HCT116 (cell line): Measurements from ENCODE around the gene LIM2. TPM values are rescaled to one million over a fixed set of nuclear protein-coding genes. Genes with fewer than 3 reads are reported as not detected.

Experiments
- ATAC-seq: fragments of 200-7000 bp; cut with Tn5 transposase; 2 replicates; pipeline ENCODE4 v1.9.1; 2020; ENCODE audit warnings: mild to moderate bottlenecking, moderate library complexity
- BruUV-seq: library from RNA; stranded (reverse); fragments of 400-500 nt; replicated peaks from 2 replicates; lab custom pipeline; 2021; lab: Mats Ljungman, UMichigan
- CTCF ChIA-PET: fragments of 300-600 bp; sonication (Branson Sonifier 250); formaldehyde crosslinking; loops from one replicate; lab custom pipeline; 2021; ENCODE audit warnings: antibody characterized with exemption; lab: Charles Lee
- POLR2A ChIA-PET: fragments of 300-600, 350-600 bp; sonication (Branson Sonifier 250); formaldehyde crosslinking; loops from one replicate; lab custom pipeline; 2021; ENCODE audit warnings: antibody characterized with exemption; lab: Charles Lee
- RAD21 ChIA-PET, 2 experiments: fragments of 300-600 bp; sonication (Branson Sonifier 250); formaldehyde crosslinking; loops; one replicate each; lab custom pipeline; 2023; ENCODE audit warnings: low total read pairs in 2 of 2; ENCODE audit not compliant: uncharacterized antibody in 2 of 2, unreplicated experiment in 2 of 2, low non-redundant PET in 1 of 2; lab: Charles Lee
- DNase-seq: peaks from one replicate; pipeline ENCODE4 v3.0.0-alpha.2; 2010; ENCODE audit warnings: low read depth, low spot score
- H2AFZ ChIP-seq: fragments of 200-600 bp; shearing (Covaris generic), sonication (generic); 2 replicates; pipeline ENCODE4 v1.6.1; 2017; ENCODE audit warnings: low read depth, mixed run types, mixed read lengths, antibody characterized with exemption, low read length; ENCODE audit not compliant: poor library complexity, severe bottlenecking
- H3K27ac ChIP-seq: 2 replicates; pipeline ENCODE4 v1.5.1; 2012; ENCODE audit warnings: low read depth, low read length
- H3K27me3 ChIP-seq: fragments of 200-600 bp; sonication (generic); 2 replicates; pipeline ENCODE4 v1.6.1; 2016; ENCODE audit warnings: mixed run types, low read length, mixed read lengths; ENCODE audit not compliant: insufficient read depth
- H3K36me3 ChIP-seq, 2 experiments: fragments of 200-500 bp in 1 of 2; fragments of 200-600 bp in 1 of 2; sonication (Bioruptor generic) in 1 of 2; sonication (generic) in 1 of 2; 2 replicates each; pipeline versions ENCODE4 v1.5.1 to v1.6.1; 2014 to 2016; ENCODE audit warnings: low read length in 2 of 2, inconsistent platforms in 1 of 2, mixed read lengths in 1 of 2, mixed run types in 1 of 2; ENCODE audit not compliant: insufficient read depth in 2 of 2, control insufficient read depth in 1 of 2
- H3K4me1 ChIP-seq, 2 experiments: fragments of 200-600 bp in 1 of 2; sonication (generic) in 1 of 2; 2 replicates each; pipeline versions ENCODE4 v1.5.1 to v1.6.1; 2012 to 2017; ENCODE audit warnings: low read length in 2 of 2, inconsistent platforms in 1 of 2, mild to moderate bottlenecking in 1 of 2, mixed read lengths in 1 of 2, mixed run types in 1 of 2, moderate library complexity in 1 of 2; ENCODE audit not compliant: insufficient read depth in 2 of 2, control insufficient read depth in 1 of 2
- H3K4me2 ChIP-seq: fragments of 200-600 bp; sonication (generic); 2 replicates; pipeline ENCODE4 v1.6.1; 2017; ENCODE audit warnings: mixed run types, low read length, mixed read lengths
- H3K4me3 ChIP-seq, 2 experiments: fragments of 200-600 bp in 1 of 2; sonication (generic) in 1 of 2; replicated peaks in 1 of 2; 2 replicates each; pipeline ENCODE4 v1.5.1; 2011 to 2016; ENCODE audit warnings: low read length in 2 of 2, control low read depth in 1 of 2, low read depth in 1 of 2, mild to moderate bottlenecking in 1 of 2, mixed read lengths in 1 of 2, mixed run types in 1 of 2
- H3K79me2 ChIP-seq: fragments of 200-600 bp; sonication (generic); 2 replicates; pipeline ENCODE4 v1.6.1; 2017; ENCODE audit warnings: mild to moderate bottlenecking, mixed run types, low read length, moderate library complexity, mixed read lengths; ENCODE audit not compliant: insufficient read depth
- H3K9ac ChIP-seq: fragments of 200-600 bp; sonication (generic); 2 replicates; pipeline ENCODE4 v1.6.1; 2016; ENCODE audit warnings: low read length, mixed read lengths
- H3K9me2 ChIP-seq: fragments of 200-600 bp; sonication (generic), shearing (Covaris generic); 2 replicates; pipeline ENCODE4 v1.6.1; 2017; ENCODE audit warnings: mixed run types, mild to moderate bottlenecking, moderate library complexity; ENCODE audit not compliant: insufficient read depth
- H3K9me3 ChIP-seq, 2 experiments: fragments of 200-500 bp in 1 of 2; fragments of 200-600 bp in 1 of 2; sonication (Bioruptor generic) in 1 of 2; sonication (generic) in 1 of 2; 2 replicates each; pipeline ENCODE4 v1.6.1; 2014 to 2017; ENCODE audit warnings: low read length in 2 of 2, mixed read lengths in 2 of 2, inconsistent platforms in 1 of 2, low read depth in 1 of 2, mild to moderate bottlenecking in 1 of 2, mixed run types in 1 of 2, moderate library complexity in 1 of 2; ENCODE audit not compliant: control insufficient read depth in 1 of 2, insufficient read depth in 1 of 2
- H4K20me1 ChIP-seq: fragments of 200-600 bp; sonication (generic), shearing (Covaris generic); 2 replicates; pipeline ENCODE4 v1.6.1; 2017; ENCODE audit warnings: mixed run types, mild to moderate bottlenecking, moderate library complexity; ENCODE audit not compliant: insufficient read depth
- CBX3 ChIP-seq: IDR thresholded peaks from 2 replicates; pipeline ENCODE4 v1.6.1; 2012; ENCODE audit warnings: low read depth
- CEBPB ChIP-seq: IDR thresholded peaks from 2 replicates; pipeline ENCODE4 v1.6.1; 2012; ENCODE audit warnings: low read depth
- EGR1 ChIP-seq: IDR thresholded peaks from 2 replicates; pipeline ENCODE4 v1.6.1; 2012; ENCODE audit warnings: low read depth
- ELF1 ChIP-seq: IDR thresholded peaks from 2 replicates; pipeline ENCODE4 v1.6.1; 2012; ENCODE audit warnings: low read depth, borderline replicate concordance
- EZH2 ChIP-seq: fragments of 200-600 bp; sonication (generic); IDR thresholded peaks from 2 replicates; pipeline ENCODE4 v1.6.1; 2017; ENCODE audit warnings: antibody characterized with exemption, mixed run types
- JUND ChIP-seq: IDR thresholded peaks from 2 replicates; pipeline ENCODE4 v1.6.1; 2012
- POLR2AphosphoS5 ChIP-seq: IDR thresholded peaks from 2 replicates; pipeline ENCODE4 v1.6.1; 2011; ENCODE audit warnings: mild to moderate bottlenecking, low read depth, low read length, moderate library complexity
- SIN3A ChIP-seq: IDR thresholded peaks from 2 replicates; pipeline ENCODE4 v1.6.1; 2012; ENCODE audit warnings: low read depth
- SP1 ChIP-seq: IDR thresholded peaks from 2 replicates; pipeline ENCODE4 v1.6.1; 2012; ENCODE audit warnings: low read depth
- SRF ChIP-seq: IDR thresholded peaks from 2 replicates; pipeline ENCODE4 v1.6.1; 2012; ENCODE audit warnings: low read depth
- TCF7L2 ChIP-seq: IDR thresholded peaks from 2 replicates; pipeline ENCODE4 v1.7.0; 2011; ENCODE audit warnings: borderline replicate concordance, inconsistent platforms; ENCODE audit not compliant: insufficient read depth, insufficient read length; ENCODE audit errors: extremely low read depth
- YY1 ChIP-seq: IDR thresholded peaks from 2 replicates; pipeline ENCODE4 v1.6.1; 2011; ENCODE audit warnings: low read length, low read depth, moderate library complexity, mild to moderate bottlenecking; ENCODE audit not compliant: insufficient replicate concordance; ENCODE audit errors: extremely low read depth
- ZFX ChIP-seq: fragments of 450-650 bp; IDR thresholded peaks from 2 replicates; pipeline ENCODE4 v1.6.1; 2017
- ZNF274 ChIP-seq: fragments of 200-500 bp; sonication (Bioruptor generic); IDR thresholded peaks from 2 replicates; pipeline ENCODE4 v1.6.1; 2014; ENCODE audit warnings: mild to moderate bottlenecking, low read depth, low read length, inconsistent platforms
- intact Hi-C: fragments of 100-400 bp; cut with micrococcal nuclease; formaldehyde crosslinking; loops from 2 replicates; pipeline ENCODE4 v1.10.0; 2022
- total RNA-seq: library from RNA; stranded (reverse); gene quantifications from one replicate; pipeline ENCODE4 v1.2.1, GENCODE V29; 2021; ENCODE audit not compliant: unreplicated experiment
- TF ChIP-seq, protein P1 (sequence below): IDR thresholded peaks from 2 replicates; pipeline ENCODE4 v1.6.1; 2011; ENCODE audit warnings: mild to moderate bottlenecking, low read length, moderate library complexity; ENCODE audit not compliant: insufficient replicate concordance; ENCODE audit errors: extremely low read depth
- TF ChIP-seq, protein P2 (sequence below): IDR thresholded peaks from 2 replicates; pipeline ENCODE4 v1.6.1; 2012; ENCODE audit warnings: low read depth
- TF ChIP-seq, protein P3 (sequence below): IDR thresholded peaks from 2 replicates; pipeline ENCODE4 v1.6.1; 2012
- TF ChIP-seq, protein P4 (sequence below), 3 experiments: fragments of 200-600 bp in 1 of 3; sonication (generic) in 1 of 3; IDR thresholded peaks in 2 of 3; conservative IDR thresholded peaks in 1 of 3; 2 replicates each; pipeline ENCODE4 v1.5.1; 2012 to 2017; ENCODE audit warnings: low read depth in 2 of 3, low read length in 2 of 3, antibody characterized with exemption in 1 of 3, borderline replicate concordance in 1 of 3, control low read depth in 1 of 3, mild to moderate bottlenecking in 1 of 3, mixed read lengths in 1 of 3, mixed run types in 1 of 3, moderate library complexity in 1 of 3; ENCODE audit not compliant: insufficient read depth in 1 of 3

LIM2 gene
- total RNA-seq, 1 experiment from 2014 or later, result not detected

- no peaks in the 10 kb centered on the region for H3K9me3 ChIP-seq
- POLR2A ChIA-PET, result no interaction called here
- no peak overlapping the region for H3K9ac ChIP-seq
- H3K9me2 ChIP-seq, result no peaks in the 10 kb centered on the region
- H3K79me2 ChIP-seq, result no peaks in the 10 kb centered on the region
- no peaks in the 10 kb centered on the region for H3K36me3 ChIP-seq
- ATAC-seq, result no peak
- no TSS peak for BruUV-seq
- H3K4me3 ChIP-seq, result no peak overlapping the region
- TF ChIP-seq JUND (no peak), SP1 (no peak), EZH2 (no peak), YY1 (no peak), CBX3 (no peak), TCF7L2 (no peak), CEBPB (no peak), EGR1 (no peak), ELF1 (no peak), ZFX (no peak), SRF (no peak), ZNF274 (no peak), SIN3A (no peak), POLR2AphosphoS5 (no peak)
- TF ChIP-seq, protein P1, sequence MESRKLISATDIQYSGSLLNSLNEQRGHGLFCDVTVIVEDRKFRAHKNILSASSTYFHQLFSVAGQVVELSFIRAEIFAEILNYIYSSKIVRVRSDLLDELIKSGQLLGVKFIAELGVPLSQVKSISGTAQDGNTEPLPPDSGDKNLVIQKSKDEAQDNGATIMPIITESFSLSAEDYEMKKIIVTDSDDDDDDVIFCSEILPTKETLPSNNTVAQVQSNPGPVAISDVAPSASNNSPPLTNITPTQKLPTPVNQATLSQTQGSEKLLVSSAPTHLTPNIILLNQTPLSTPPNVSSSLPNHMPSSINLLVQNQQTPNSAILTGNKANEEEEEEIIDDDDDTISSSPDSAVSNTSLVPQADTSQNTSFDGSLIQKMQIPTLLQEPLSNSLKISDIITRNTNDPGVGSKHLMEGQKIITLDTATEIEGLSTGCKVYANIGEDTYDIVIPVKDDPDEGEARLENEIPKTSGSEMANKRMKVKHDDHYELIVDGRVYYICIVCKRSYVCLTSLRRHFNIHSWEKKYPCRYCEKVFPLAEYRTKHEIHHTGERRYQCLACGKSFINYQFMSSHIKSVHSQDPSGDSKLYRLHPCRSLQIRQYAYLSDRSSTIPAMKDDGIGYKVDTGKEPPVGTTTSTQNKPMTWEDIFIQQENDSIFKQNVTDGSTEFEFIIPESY, result no peak
- TF ChIP-seq, protein P2, sequence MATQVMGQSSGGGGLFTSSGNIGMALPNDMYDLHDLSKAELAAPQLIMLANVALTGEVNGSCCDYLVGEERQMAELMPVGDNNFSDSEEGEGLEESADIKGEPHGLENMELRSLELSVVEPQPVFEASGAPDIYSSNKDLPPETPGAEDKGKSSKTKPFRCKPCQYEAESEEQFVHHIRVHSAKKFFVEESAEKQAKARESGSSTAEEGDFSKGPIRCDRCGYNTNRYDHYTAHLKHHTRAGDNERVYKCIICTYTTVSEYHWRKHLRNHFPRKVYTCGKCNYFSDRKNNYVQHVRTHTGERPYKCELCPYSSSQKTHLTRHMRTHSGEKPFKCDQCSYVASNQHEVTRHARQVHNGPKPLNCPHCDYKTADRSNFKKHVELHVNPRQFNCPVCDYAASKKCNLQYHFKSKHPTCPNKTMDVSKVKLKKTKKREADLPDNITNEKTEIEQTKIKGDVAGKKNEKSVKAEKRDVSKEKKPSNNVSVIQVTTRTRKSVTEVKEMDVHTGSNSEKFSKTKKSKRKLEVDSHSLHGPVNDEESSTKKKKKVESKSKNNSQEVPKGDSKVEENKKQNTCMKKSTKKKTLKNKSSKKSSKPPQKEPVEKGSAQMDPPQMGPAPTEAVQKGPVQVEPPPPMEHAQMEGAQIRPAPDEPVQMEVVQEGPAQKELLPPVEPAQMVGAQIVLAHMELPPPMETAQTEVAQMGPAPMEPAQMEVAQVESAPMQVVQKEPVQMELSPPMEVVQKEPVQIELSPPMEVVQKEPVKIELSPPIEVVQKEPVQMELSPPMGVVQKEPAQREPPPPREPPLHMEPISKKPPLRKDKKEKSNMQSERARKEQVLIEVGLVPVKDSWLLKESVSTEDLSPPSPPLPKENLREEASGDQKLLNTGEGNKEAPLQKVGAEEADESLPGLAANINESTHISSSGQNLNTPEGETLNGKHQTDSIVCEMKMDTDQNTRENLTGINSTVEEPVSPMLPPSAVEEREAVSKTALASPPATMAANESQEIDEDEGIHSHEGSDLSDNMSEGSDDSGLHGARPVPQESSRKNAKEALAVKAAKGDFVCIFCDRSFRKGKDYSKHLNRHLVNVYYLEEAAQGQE, result no peak
- TF ChIP-seq, protein P3, sequence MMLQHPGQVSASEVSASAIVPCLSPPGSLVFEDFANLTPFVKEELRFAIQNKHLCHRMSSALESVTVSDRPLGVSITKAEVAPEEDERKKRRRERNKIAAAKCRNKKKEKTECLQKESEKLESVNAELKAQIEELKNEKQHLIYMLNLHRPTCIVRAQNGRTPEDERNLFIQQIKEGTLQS, result no peak
- TF ChIP-seq, protein P4, sequence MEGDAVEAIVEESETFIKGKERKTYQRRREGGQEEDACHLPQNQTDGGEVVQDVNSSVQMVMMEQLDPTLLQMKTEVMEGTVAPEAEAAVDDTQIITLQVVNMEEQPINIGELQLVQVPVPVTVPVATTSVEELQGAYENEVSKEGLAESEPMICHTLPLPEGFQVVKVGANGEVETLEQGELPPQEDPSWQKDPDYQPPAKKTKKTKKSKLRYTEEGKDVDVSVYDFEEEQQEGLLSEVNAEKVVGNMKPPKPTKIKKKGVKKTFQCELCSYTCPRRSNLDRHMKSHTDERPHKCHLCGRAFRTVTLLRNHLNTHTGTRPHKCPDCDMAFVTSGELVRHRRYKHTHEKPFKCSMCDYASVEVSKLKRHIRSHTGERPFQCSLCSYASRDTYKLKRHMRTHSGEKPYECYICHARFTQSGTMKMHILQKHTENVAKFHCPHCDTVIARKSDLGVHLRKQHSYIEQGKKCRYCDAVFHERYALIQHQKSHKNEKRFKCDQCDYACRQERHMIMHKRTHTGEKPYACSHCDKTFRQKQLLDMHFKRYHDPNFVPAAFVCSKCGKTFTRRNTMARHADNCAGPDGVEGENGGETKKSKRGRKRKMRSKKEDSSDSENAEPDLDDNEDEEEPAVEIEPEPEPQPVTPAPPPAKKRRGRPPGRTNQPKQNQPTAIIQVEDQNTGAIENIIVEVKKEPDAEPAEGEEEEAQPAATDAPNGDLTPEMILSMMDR (IDR thresholded peaks at IDR 0.05 in 2 of 3, conservative IDR thresholded peaks at IDR 0.05 in 1 of 3; ENCODE audit: borderline replicate concordance in 1 of 3, insufficient read depth in 1 of 3, low read depth in 2 of 3, low read length in 2 of 3), result no peak
- TF ChIP-seq, all 23 proteins: peak for 0
- intact Hi-C loops, result no loop called here
- Histone ChIP-seq H3K27me3 (peaks cover 49% of the 10 kb centered on the region), H3K4me1 (no peaks in the 10 kb centered on the region), H3K27ac (no peak overlapping the region), H3K4me2 (no peak overlapping the region), H4K20me1 (no peaks in the 10 kb centered on the region), H2AFZ (no peak overlapping the region)
- ChIA-PET RAD21 (no interaction called here), CTCF (interaction anchor here (1.3 kb wide), 1 partner anchor 11 kb away, joined by 5 read pairs; no protein-coding TSS in a partner anchor)
- no peak for DNase-seq
Observed at GRCh38 chr19:51433043-51433442, 45.3 kb upstream of the LIM2 start.
